CD4-positive, alpha-beta T cell treated with Interleukin-2 at 100 ng/mL for 4 hours (primary cell): ENCODE results near the gene ARMC10.
"Not testable (repeated sequence)": the region's sequence is repeated elsewhere in the genome, so short reads cannot be mapped to it uniquely, and the experiment has no call there.

ENCODE experiments used
- DNase-seq: peaks from one replicate; pipeline ENCODE4 v3.0.0-alpha.2; 2020; ENCODE audit warnings: low spot score

ARMC10 gene

DNA sequence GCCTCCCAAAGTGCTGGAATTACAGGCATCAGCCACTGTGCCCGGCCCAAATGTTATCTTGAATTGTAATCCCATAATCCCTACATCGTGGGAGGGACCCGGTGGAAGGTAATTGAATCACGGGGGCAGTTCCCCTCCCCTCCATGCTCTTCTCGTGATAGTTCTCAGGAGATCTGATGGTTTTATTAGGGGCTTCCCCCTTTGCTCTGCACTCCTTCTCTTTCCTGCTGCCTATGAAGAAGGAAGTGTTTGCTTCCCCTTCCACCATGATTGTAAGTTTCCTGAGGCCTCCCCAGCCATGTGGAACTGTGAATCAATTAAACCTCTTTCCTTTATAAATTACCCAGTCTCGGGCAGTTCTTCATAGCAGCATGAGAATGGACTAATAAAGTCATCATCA lies 3.3 kb downstream of the ARMC10 start:
- not testable (repeated sequence) for DNase-seq

DNA sequence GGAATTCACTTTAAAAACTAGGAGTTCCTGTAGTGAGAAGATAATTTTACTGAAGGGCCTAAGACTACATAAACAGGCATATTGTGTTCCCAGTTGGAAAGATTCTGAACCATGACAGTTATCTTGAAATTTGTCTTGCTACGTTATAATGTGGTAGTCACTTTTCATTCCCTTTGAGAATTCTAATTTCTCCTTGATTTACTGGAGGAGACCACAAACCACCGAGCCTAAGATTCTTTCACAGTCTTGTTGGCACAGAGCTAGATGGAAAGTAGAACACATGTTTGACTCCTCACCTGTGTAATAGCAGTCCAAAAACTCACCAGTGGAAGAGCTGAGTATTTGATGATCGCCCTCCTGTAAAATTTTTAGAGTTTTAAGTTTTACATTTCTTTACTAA lies 4.9 kb downstream of the ARMC10 start:
- DNase-seq, result no peak

DNA sequence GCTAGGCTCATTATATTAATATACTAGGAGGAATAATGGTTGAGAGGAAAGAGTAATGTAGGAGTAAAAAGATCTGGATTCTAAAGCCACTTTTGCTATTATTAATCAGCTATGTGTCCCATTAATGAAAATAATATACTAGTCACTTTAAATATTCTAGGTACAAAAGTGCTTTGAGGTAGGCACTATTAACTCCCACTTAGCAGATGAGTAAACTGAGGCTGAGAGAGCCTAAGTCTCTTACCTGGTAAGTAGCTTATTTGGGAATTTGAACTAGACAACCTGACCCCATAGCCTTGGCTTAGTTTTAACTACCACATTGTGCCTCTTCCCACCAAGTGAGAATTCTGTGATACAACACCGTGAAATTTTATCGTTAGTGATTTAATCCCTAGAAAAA lies 6.0 kb downstream of the ARMC10 start:
- DNase-seq, result no peak

DNA sequence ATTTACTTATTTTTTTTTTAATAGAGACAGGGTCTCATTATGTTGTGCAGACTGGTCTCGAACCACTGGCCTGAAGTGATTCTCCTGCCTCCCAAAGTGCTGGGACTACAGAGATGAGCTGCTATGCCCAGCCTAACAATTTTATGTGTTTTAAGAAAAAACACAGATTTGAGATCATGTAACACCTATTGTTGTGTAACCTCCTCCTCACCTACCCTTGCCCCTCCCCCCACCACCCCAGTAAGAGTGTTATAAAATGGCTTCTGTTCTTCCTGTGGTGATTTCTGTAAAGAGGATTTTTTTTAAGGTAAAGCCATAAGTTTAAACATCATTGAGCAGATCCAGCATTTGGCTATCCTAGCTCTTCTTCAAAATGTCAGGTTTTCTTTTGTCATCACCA lies 7.6 kb downstream of the ARMC10 start:
- no peak for DNase-seq

DNA sequence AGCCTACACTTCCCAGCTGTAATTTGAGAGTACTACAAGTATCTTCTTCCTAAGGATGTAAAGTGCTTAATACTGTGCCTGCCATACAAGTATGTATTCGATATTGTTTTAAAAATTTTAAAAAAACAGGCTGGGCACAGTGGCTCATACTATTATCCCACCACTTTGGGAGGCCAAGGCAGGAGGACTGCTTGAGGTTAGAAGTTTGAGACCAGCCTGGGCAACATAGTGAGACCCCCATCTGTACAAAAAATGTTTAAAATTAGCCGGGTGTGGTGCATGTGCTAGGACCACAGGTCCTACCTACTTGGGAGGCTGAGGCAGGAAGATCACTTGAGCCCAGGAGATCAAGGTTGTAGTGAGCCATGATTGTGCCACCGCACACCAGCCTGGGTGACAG lies 8.3 kb downstream of the ARMC10 start:
- DNase-seq, result no peak

DNA sequence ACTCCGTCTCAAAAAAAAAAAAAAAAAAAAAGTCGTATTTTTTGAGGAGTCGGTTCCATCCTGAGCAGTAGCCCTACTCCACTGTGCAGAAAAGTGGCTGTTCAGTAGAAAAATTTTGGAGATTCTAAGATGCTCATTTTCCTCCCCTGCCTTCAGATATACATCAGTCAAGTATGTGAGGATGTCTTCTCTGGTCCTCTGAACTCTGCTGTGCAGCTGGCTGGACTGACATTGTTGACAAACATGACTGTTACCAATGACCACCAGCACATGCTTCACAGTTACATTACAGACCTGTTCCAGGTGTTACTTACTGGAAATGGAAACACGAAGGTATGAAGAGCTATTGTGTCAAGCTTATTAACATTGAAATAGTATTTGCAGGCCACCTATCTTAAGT lies 17.4 kb downstream of the ARMC10 start:
- not testable (repeated sequence) for DNase-seq

DNA sequence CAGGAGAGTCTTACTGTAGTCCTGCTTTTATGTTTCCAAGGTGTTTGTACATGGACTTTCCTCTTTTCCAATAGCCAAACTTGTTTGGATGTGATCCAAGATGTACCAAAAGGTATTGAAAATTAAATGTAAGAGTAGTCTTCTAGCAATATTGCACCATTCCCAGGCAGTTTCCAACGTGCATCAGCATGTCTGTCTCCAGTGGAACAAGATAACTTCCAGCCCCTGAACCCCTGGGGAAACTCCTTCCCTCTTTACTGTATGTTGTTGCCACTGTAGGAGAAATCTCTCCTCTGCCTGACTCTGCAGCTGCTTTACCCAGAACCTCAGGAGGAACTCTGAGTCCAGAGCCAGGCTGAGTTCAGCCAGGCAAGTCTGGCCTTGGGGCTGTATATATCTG lies 18.5 kb downstream of the ARMC10 start:
- no peak for DNase-seq

DNA sequence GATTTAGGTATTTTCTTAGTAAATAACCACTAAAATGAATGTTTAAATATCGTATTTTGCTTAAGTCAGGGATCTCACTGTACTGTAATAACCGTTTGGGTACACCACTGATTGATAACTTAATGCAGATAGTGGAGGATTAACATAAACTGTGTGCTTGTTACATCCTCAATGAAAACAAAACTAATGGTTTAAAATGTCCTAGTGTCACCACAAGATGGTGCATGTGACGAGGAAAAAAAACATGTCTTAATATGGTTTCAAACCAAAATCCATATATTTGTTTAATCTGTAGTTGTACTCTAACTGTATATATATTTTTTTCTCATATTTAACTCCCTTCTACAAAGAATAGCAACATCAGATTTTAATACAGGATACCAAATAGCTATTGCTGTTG lies 19.2 kb downstream of the ARMC10 start:
- DNase-seq, result no peak

DNA sequence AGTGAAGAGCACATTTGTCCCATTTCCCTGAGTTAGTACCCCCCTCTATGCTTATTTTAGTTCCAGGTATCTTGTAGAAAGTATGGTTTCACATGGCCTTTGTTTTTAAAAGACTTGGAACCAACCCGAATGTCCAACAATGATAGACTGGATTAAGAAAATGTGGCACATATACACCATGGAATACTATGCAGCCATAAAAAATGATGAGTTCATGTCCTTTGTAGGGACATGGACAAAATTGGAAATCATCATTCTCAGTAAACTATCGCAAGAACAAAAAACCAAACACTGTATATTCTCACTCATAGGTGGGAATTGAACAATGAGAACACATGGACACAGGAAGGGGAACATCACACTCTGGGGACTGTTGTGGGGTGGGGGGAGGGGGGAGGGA lies 20.6 kb downstream of the ARMC10 start:
- not testable (repeated sequence) for DNase-seq

DNA sequence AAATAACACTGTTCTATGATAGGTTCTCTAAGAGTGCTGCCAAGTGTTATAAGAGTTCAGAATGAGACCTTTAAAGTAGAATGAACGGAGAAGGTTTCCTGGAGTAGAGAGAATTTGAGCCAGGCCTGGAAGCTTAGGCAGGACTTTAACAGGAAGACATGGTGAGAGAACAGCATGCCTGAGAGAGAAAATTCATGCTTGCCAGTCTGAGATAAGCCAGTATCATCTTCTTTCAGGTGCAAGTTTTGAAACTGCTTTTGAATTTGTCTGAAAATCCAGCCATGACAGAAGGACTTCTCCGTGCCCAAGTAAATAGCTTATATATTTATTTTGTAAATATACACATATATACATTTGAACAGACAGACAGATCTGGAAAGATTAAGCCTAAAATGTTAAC lies 22.1 kb downstream of the ARMC10 start:
- no peak for DNase-seq

DNA sequence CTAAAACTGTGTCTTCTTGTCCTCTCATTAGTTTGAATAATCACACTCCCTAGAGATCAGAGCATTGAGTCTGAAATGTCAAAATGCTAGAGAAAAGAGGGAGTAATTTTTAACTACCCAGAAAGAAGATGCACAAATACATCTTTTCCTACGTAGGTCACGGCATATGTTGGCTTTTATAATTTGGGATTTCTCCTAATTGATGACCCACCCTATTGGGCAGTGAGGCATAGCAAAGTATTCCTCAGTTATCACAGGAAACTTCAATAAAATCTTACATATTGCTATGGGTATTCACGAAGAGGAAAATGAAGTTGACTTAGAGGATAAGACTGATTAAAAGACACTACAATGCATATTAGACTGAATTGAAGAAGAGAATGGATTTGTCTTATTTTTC lies 25.4 kb downstream of the ARMC10 start:
- no peak for DNase-seq

DNA sequence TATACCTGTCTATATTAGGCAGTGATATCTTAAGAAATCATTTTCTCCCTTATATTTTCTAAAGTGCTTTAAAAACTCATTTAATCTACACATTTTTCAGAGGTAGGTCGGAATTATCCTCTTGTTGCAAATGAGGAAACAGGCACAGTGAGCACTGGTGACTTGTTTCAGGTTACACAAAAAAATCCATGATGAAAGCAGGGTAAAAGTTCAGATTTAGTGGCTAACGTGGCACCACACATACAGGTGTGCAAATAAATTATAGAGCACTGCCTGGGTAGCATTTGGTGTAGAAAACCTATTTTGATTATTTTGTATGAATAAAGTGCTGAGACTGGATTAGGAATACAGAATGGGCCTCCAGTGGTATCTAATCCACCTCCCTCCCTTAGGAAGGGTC lies 26.6 kb downstream of the ARMC10 start:
- DNase-seq, result no peak

DNA sequence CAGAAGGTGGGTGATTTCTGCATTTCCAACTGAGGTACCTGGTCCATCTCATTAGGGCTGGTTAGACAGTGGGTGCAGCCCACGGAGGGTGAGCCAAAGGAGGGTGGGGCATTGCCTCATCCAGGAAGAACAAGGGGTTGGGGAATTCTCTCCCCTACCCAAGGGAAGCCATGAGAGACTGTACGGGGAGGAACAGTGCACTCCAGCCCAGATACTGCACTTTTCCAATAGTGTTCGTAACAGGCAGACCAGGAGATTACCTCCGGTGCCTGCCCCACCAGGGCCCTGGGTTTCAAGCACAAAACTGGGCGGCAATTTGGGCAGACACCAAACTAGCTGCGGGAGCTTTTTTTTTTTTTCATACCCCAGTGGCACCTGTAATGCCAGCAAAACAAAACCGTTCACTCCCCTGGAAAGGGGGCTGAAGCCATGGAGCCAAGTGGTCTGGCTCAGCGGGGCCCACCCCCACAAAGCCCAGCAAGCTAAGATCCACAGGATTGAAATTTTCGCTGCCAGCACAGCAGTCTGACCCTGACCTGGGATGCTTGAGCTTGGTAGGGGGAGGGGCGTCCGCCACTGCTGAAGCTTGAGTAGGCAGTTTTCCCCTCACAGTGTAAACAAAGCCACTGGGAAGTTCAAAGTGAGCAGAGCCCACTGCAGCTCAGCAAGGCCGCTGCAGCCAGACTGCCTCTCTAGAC lies 31.2 kb downstream of the ARMC10 start:
- no peak for DNase-seq

DNA sequence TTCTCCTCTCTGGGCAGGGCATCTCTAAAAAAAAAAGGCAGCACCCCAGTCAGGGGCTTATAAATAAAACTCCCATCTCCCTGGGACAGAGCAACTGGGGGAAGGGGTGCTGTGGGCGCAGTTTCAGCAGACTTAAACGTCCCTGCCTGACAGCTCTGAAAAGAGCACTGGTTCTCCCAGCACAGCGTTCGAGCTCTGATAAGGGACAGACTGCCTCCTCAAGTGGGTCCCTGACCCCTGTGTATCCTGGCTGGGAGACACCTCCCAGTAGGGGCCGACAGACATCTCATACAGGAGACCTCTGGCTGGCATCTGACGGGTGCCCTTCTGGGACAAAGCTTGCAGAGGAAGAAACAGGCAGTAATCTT lies 31.7 kb downstream of the ARMC10 start:
- not testable (repeated sequence) for DNase-seq

DNA sequence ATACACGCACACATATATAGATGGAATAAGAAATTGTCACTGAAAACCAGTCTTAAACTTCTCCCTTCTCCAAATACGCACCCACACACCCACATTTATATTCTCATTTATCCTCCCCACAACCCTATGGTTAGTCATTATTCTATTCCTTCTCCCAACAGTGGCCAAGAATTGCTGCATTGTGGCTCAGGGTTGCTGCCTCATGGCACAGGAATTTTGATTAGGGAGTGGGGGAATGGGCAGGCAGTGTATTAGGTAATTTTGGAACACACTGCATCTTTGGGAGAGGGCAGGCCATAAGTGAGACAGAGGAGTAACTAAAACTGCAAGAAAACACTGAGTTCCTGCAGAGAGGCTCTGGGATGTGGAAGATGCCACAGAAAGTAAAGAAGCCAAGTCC lies 38.2 kb downstream of the ARMC10 start:
- no peak for DNase-seq

DNA sequence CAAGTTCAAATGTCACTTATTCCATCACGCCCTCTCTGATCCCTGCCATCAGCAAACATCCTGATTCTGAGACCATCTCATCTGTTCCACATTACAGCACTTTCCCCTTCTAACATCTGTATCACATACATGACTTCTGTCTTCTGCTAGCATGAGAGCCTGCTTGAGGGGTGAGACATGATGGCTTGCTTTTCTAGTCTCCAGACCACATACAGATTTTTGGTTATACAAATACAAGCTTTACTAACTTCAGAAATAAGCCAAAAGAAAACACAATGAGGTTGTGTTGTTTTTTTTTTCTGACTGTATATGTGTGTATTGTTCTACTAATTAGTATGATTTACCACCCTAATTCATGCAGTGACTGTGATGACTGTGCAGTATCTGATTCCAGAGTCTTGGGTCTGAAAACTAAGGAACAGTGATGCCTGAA lies 39.7 kb downstream of the ARMC10 start:
- DNase-seq, result no peak

DNA sequence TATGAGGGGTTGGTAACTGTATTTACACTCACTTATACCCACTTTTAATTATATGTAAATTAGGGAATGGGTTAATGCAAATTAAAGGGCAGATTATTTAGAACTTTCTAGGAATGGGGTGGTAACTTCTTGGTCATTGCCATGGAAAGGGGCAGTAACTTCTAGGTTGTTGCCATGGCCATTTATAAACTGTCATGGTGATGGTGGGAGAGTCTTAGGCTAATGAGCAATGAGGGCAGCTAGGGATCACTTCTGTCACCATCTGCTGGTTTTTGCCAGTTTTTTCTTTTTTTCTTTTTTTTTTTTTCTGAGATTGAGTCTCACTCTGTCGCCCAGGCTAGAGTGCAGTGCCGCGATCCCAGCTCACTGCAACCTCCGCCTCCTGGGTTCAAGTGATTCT lies 40.8 kb downstream of the ARMC10 start:
- no peak for DNase-seq

DNA sequence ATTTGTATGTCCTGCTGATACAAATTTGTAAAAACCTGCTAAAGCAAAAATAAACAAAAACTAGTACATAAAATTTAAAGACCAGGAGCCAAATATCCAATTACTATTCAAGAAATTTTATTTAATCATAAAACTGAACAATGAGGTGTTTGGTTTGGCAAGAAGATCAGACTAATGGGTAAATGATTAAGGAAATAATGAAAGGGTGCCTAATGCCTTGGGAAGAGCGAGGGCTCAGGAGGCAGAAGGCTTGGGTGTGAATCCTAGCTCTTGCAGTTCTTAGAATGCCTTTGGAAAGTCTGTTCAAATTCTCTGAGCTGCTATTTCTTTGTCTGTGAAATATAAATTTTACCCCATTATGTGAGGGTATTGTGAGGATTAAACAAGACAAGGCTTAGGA lies 41.6 kb downstream of the ARMC10 start:
- DNase-seq, result no peak

DNA sequence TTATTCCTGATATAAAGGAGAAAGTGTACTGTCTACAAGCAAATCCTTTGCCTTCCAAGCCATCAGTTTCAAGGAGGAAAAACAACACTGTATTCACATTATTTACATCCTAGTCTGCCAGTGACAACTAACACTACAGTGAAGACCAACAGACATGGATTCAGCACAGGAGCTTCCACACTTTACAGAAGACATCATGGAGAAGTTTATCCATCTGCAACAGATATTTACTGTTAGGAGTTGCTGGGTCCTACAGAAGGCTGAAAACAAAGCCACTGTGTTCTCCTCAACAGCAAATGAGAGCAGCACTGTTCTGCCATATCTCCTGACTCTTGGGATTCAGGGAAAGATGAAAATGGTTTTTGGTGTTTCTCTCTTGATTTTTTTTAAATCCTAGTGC lies 42.1 kb downstream of the ARMC10 start:
- DNase-seq, result no peak

DNA sequence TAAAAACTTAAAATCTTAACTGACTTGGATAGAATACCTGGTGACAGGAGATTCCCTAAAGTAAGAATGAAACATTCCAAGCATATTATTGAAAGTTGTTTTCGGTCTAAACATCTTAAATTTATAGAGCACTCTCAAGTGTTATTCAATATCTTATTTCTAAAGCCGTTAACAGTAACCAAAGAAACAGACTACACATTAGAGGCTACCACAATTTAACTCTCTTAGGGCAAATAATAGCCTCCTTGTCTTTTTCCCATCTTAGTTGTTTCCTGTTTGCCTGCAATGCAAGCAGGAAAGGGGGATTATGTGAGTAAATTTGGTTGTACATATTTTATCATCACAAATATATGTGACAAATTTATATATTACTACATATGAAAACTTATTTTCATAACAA lies 42.5 kb downstream of the ARMC10 start:
- DNase-seq, result no peak

DNA sequence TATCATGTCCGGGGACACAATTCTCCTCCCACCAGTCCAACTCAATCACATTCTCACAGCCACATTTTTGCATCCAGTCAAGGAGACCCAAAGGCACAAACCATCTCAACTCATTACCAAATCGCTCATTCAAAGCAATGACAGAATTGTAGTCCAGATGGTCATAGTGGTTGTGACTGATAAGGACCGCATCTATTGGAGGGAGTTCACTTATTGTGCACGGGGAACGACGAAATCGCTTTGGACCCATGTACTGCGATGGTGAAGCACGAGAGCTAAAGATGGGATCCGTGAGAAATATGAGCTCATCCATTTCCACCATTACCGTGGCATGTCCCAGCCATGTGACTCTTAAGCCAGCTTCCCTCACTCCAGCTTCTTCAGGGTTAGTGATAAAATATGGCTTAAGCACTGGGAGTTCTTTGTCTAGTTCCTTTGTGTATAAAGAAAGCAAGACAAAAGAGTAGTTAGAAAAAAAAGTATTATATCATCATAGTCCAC lies 44.9 kb downstream of the ARMC10 start:
- DNase-seq, result no peak

DNA sequence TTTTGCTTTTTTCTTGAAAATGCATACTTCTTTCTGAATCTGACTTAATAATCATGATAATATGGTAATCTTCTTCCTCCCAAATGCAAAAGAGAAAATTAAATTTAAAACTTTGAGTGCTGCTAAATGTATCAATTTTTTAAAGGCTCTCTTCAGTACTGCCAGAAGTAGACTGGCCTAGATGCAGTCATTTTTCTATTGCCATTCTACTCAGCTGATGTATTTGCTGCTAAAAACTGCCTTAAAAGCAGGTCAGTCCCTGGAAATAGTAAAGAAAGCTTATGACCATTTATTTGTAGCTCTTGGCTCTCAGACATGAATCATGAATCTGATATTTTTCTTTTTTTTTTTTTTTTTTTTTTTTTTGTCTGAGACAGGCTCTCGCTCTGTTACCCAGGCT lies 45.4 kb downstream of the ARMC10 start:
- no peak for DNase-seq

DNA sequence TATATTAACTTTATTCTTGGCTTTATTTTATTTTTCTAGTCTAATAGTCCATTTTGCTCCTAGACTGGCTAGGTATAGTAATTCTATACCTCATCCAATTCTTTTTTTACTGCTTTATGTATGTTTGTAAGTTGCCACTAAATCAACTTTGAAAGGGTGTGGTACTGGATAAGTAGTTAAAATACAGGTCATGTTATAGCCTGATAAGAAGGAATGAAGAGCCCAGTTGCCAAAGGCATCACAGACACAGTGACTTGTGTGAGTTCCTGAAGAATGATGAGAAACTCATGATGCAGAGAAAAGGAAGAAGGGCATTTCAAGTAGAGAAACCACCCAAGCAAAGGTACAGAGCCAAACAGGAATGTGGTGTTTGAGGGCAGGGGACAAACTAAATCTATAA lies 46.7 kb downstream of the ARMC10 start:
- DNase-seq, result no peak

DNA sequence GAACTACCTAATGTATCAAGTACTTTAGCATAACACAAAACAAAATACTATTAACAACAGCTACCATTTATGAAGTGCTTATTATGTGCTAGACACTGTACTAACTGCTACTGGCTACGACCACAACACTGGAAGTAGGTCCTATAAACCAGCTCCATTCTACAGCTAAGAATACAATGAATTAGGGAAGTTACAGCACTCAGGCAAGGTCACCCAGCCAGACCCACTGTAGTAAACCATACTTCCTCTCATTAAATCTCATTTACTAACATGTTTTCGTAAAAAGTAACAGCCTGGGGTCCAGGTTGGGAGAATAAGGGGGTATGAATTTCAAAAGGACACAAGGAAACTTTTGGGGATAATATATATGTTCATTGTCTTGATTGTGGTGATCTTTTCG lies 48.6 kb downstream of the ARMC10 start:
- no peak for DNase-seq
